Suprapubic skin (tissue), 4 donors: Measurements from ENCODE around the gene SGMS2. TPM values are rescaled to one million over a fixed set of nuclear protein-coding genes. Genes with fewer than 3 reads are reported as not detected.

Experiments used
- DNase-seq, 2 donors: peaks; one replicate each; pipeline ENCODE4 v3.0.0-alpha.2; 2019; ENCODE audit warnings: low spot score in 2 of 2
- H3K27ac ChIP-seq: fragments of 200-600 bp; sonication (generic); one replicate; pipeline ENCODE4 v1.5.1; 2019
- H3K27me3 ChIP-seq: fragments of 200-600 bp; sonication (generic); one replicate; pipeline ENCODE4 v1.5.1; 2019
- H3K36me3 ChIP-seq: fragments of 200-600 bp; sonication (generic); one replicate; pipeline ENCODE4 v1.5.1; 2019
- H3K4me1 ChIP-seq: fragments of 200-600 bp; sonication (generic); one replicate; pipeline ENCODE4 v1.5.1; 2019
- H3K4me3 ChIP-seq: fragments of 200-600 bp; sonication (generic); one replicate; pipeline ENCODE4 v1.5.1; 2019; ENCODE audit warnings: mild to moderate bottlenecking
- H3K9me3 ChIP-seq: fragments of 200-600 bp; sonication (generic); one replicate; pipeline ENCODE4 v1.5.1; 2019
- CTCF ChIP-seq, 2 donors: fragments of 200-600 bp in 1 of 2; fragments of 450-650 bp in 1 of 2; sonication (generic) in 1 of 2; IDR thresholded peaks; one replicate each; pipeline ENCODE4 v1.5.1; 2016 to 2019; ENCODE audit warnings: antibody characterized with exemption in 2 of 2, mild to moderate bottlenecking in 1 of 2, moderate library complexity in 1 of 2
- EP300 ChIP-seq: sonication (generic); formaldehyde crosslinking; IDR thresholded peaks from one replicate; pipeline ENCODE4 v1.6.1; 2017; ENCODE audit warnings: antibody characterized with exemption
- POLR2A ChIP-seq, 2 donors: fragments of 450-650 bp; IDR thresholded peaks; one replicate each; pipeline ENCODE4 v1.6.1; 2017; ENCODE audit warnings: antibody characterized with exemption in 2 of 2, mild to moderate bottlenecking in 2 of 2, moderate library complexity in 2 of 2
- POLR2AphosphoS5 ChIP-seq, 3 donors: sonication (generic); formaldehyde crosslinking; IDR thresholded peaks; one replicate each; pipeline ENCODE4 v1.6.1; 2017; ENCODE audit warnings: antibody characterized with exemption in 3 of 3
- WGBS: methylation state at CpG from one replicate; pipeline ENCODE4 v1.1.5; 2018; 5-methylcytosine and 5-hydroxymethylcytosine counted together
- total RNA-seq, 4 donors: library from RNA; depleted of rRNA; stranded (reverse); fragments of >200 nt; gene quantifications; one replicate each; pipeline ENCODE4 v1.1.0, GENCODE V29; 2016

SGMS2 gene
- total RNA-seq, 4 donors from 2014 or later, result 18.3 to 100 (median 66.6) TPM

- Histone ChIP-seq H3K36me3 (no peaks in the 10 kb centered on the region), H3K4me3 (no peak overlapping the region), H3K9me3 (no peaks in the 10 kb centered on the region), H3K4me1 (peaks cover 17% of the 10 kb centered on the region), H3K27ac (peak overlapping the region; percentile 57), H3K27me3 (no peaks in the 10 kb centered on the region)
- WGBS, result 39% methylated on average over 4 of the region's 4 CpGs
- DNase-seq, result no peak
- TF ChIP-seq CTCF (IDR thresholded peaks at IDR 0.05) (no peak), POLR2A (IDR thresholded peaks at IDR 0.05) (no peak), EP300 (no peak), POLR2AphosphoS5 (IDR thresholded peaks at IDR 0.05) (no peak)
Measured at GRCh38 chr4:107837317-107837716, 12.6 kb downstream of the SGMS2 start.

GRCh38 chr4:107837776-107838618, 13.3 kb downstream of the SGMS2 start:
- H3K4me1 ChIP-seq, result peaks cover 17% of the 10 kb centered on the region

GRCh38 chr4:107838861-107839565, 14.3 kb downstream of the SGMS2 start:
- no peak overlapping the region for H3K4me3 ChIP-seq
- H3K36me3 ChIP-seq, result no peaks in the 10 kb centered on the region
- WGBS, result 61% methylated on average over 1 of the region's 1 CpG
- H3K4me1 ChIP-seq, result peaks cover 17% of the 10 kb centered on the region
- H3K27me3 ChIP-seq, result no peaks in the 10 kb centered on the region
- peak overlapping the region; percentile 57 for H3K27ac ChIP-seq
- TF ChIP-seq POLR2AphosphoS5 (IDR thresholded peaks at IDR 0.05), result no peak
- TF ChIP-seq CTCF (IDR thresholded peaks at IDR 0.05), result no peak
- no peak for TF ChIP-seq EP300
- TF ChIP-seq POLR2A (IDR thresholded peaks at IDR 0.05), result no peak
- no peaks in the 10 kb centered on the region for H3K9me3 ChIP-seq
- DNase-seq, result no peak

More at GRCh38 chr4:107837776-107838618, 13.3 kb downstream of the SGMS2 start:
- Histone ChIP-seq H3K36me3 (no peaks in the 10 kb centered on the region), H3K27ac (peak overlapping the region; percentile 57), H3K27me3 (no peaks in the 10 kb centered on the region), H3K4me3 (no peak overlapping the region), H3K9me3 (no peaks in the 10 kb centered on the region)
- no peak for DNase-seq
- no peak for TF ChIP-seq CTCF (IDR thresholded peaks at IDR 0.05)
- no peak for TF ChIP-seq POLR2AphosphoS5 (IDR thresholded peaks at IDR 0.05)
- no peak for TF ChIP-seq POLR2A (IDR thresholded peaks at IDR 0.05)
- no peak for TF ChIP-seq EP300
- 77% methylated on average over 3 of the region's 3 CpGs for WGBS

GRCh38 chr4:107843391-107843790, 18.7 kb downstream of the SGMS2 start:
- Histone ChIP-seq H3K36me3 (no peaks in the 10 kb centered on the region), H3K9me3 (peaks cover 3% of the 10 kb centered on the region), H3K27me3 (no peaks in the 10 kb centered on the region), H3K27ac (no peak overlapping the region), H3K4me3 (no peak overlapping the region), H3K4me1 (peaks cover 4% of the 10 kb centered on the region)
- 48% methylated on average over 1 of the region's 1 CpG for WGBS
- TF ChIP-seq CTCF (IDR thresholded peaks at IDR 0.05) (no peak), POLR2AphosphoS5 (IDR thresholded peaks at IDR 0.05) (no peak), POLR2A (IDR thresholded peaks at IDR 0.05) (no peak), EP300 (no peak)
- DNase-seq, result no peak

GRCh38 chr4:107845681-107846080, 20.9 kb downstream of the SGMS2 start:
- 93% methylated on average over 3 of the region's 3 CpGs for WGBS
- DNase-seq, result no peak
- TF ChIP-seq POLR2AphosphoS5 (IDR thresholded peaks at IDR 0.05) (no peak), POLR2A (IDR thresholded peaks at IDR 0.05) (no peak), EP300 (no peak), CTCF (IDR thresholded peaks at IDR 0.05) (no peak)

More at GRCh38 chr4:107845681-107846080, 20.9 kb downstream of the SGMS2 start:
- Histone ChIP-seq H3K27me3 (no peaks in the 10 kb centered on the region), H3K27ac (no peak overlapping the region), H3K36me3 (no peaks in the 10 kb centered on the region), H3K4me1 (no peaks in the 10 kb centered on the region), H3K4me3 (no peak overlapping the region), H3K9me3 (peaks cover 4% of the 10 kb centered on the region)
